ENCODE results near the gene TERB1. TPM values are rescaled to one million over a fixed set of nuclear protein-coding genes. Genes with fewer than 3 reads are reported as not detected.

The TERB1 gene
- polyA plus RNA-seq (ENCODE audit: insufficient read length in 12 of 12): not detected
- long read RNA-seq, donor 1: 0 reads
- long read RNA-seq, donor 2: 0 reads
- long read RNA-seq, donor 3: 0 reads
- long read RNA-seq, donor 4: 0 reads
- long read RNA-seq, donor 5: 0 reads
- long read RNA-seq, donor 6: 0 reads
- long read RNA-seq, donor 7: 0 reads
- long read RNA-seq, donor 8: 0 reads
- long read RNA-seq, donor 9: 0 reads
- long read RNA-seq, donor 10: 0 reads
- long read RNA-seq, donor 11: 0 reads

DNA sequence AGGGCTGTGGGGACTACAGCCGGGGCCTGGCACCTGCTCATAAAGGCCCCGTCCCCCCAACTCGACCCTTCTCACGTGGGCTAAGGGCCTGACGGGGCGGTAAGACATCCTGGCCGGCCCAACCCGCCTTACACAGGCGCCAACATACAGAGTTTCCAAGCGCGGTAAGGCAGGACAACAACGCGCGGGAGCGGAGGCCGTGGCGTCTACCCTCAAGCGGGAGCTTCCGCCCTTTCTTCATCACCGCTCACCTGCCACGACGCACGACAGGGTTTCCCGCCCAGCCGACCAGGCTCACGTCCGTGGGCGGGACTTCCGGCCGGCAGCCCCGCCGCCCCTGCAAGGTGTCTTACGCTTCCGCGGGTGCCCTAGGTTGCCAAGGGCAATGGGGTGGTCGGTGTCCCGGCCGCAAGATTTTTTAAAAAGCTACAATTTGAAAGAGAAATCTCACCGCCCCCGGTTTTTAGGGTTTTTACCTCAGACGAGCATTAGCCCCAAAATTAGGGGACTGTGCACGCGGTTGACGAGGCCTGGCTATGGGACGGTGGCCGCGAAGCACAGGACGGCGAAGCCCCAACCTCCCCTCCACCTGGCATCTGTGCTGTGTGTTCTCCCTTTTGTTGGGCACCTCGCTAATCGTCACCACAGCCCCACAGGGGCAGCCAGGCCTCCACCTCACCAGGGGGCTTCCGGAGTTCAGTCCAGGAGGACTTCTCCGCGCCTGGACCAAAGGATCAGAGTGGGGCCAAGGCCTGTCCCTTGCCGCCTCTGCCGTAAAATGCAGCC, at the start of gene TERB1:
Gene TERB1 (minus strand): TSS at position 265 of the 786 bp plus-strand sequence. CDS start 4,786 bp downstream, outside the sequence.
- no peak for DNase-seq

DNA sequence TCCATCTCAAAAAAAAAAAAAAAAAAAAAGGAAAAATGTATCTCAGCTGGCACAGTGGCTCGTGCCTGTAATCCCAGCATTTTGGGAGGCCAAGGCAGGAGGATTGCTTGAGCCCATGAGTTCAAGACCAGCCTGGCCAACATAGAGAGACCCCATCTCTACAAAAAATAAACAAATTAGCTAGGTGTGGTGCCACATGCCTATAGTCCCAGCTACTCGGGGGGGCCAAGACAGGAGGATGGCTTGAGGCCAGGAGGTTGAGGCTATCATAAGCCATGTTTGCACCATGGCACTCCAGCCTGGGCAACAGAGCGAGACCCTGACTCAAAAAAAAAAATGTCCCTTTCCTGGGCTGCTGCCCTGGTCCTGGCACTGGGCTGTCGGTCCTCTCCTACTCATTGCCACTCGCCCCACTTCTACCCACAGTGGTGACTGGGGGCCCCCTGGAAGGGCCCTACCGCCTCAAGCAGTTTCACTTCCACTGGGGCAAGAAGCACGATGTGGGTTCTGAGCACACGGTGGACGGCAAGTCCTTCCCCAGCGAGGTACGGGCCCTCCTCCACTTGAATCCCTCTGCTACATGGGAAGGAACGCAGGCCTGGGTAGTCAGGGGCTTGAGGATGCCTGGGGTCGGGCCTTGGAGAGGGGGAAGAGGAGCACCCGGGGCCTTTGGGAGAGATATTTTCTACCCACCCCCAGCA, 48.9 kb upstream of the TERB1 start:
- no peak for DNase-seq

- no peak for DNase-seq
These were observed 48.2 kb upstream of the TERB1 start for GRCh38 chr16:66849549-66849948.

- DNase-seq: no peak
These were observed 47.6 kb upstream of the TERB1 start for GRCh38 chr16:66849021-66849420.

DNA sequence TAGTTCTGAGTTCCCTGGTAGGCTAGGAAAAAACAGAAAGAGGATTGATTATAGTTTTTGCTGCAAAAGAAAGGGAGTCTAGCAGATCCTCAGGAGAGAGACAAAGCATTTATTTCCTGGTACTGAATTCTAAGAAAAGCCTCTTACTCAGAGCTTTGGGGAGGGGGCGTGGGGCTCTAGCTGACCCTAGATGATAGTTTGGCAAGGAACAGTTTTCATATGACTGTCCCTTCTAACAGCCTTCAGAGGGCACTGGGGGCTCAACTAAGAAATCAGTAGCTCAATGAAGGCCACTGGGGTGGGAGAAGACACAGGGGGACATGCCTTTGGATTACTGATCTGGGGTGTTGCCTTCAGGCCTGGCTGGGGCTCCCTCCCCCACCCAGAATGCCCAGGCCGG, 46.8 kb upstream of the TERB1 start:
- DNase-seq: no peak

DNA sequence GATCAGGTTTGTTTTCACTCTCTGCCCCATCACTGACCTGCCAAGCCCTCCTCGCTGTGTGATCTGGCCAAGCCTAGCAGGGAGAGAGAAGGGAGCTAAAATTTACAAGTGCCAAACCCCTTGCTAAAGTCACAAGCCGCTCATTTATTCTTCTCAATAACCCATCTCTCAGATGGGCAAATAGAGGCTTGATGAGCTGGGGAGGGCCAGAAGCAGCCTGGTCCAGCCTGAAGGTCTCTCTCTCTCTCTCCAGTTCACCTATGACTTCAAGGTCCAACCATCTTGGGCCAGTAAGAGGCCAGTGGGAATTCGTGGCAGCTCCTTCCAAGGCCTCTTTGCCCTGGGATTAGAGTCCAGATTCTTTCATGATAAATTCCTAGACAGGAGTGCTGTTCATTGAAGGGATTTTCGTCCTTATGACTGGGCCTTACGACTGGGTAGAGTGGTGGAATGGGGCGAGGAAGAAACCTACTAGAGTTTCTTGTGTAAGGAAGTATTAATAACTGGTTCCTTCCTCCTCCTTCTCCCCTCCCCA, 46.2 kb upstream of the TERB1 start:
- DNase-seq: no peak

DNA sequence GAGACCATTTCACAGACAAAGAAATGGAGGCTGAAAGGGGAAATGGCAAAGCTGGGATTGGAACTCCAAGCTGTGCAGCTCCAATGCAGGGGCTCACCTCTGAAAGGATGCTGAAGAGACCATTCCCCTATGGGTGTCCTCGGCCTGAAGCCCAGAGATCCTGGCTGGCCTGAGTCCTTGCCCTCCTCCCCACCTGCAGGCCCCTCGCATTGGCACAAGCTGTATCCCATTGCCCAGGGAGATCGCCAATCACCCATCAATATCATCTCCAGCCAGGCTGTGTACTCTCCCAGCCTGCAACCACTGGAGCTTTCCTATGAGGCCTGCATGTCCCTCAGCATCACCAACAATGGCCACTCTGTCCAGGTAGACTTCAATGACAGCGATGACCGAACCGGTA, 45.4 kb upstream of the TERB1 start:
- no peak for DNase-seq

DNA sequence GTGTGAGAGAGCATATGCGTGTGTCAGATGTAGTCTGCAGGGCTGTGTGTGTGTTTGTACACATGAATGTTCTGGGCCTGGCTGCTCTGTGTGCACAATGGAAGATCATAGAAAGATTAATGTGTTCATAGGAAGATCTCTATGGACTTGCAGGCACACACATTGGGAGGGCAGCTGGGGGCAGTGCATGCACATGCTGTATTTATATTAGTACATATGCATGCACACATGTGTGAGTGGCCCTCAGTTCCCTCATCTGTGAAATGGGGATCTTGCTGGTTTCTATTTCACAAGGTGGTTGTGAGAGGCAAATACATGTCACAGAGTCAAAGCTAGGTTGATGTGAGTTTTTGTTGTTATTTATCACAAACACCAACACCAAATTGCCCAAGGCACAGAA, 44.9 kb upstream of the TERB1 start:
- no peak for DNase-seq

DNA sequence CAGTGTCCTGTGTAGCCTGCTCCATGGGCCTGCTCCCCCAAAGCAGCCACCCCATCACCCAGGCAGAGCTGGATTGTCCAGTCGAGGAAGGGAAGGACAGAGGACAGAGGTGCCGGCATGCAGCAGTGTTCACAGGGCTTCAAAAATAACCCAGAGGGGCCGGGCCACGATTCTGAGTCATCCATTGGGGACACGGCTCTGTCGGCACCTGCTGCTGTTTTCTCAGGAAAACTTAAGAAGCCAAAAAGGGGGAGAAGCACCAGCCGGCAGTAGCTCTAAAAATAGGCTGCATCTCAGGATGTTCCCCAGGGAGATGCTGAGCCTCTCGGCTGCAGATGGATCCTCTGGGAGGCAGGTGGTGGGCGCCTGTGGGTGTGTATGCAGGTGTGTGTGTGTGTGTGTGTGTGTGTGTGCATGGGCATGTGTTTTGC, 44.4 kb upstream of the TERB1 start:
- DNase-seq: no peak

DNA sequence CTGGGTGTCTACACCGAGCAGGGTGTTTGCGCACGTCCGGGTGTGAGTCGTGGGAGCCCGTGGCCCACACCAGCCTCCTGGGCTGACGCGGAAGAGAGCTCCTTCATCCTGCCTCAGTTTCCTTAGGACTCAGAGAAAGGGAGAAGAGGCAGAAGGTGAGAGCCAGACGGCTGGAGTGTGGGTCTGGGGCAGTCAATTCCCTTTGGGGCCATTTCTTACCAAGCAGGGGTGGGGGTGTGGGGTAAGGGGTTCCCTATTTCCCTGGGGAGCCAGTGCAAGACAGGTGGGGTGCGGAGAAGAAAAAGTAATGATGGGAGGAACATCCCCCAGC, 43.7 kb upstream of the TERB1 start:
- DNase-seq: no peak

- no peak for DNase-seq
These were observed 43.1 kb upstream of the TERB1 start, which contains the start of gene CA7 for GRCh38 chr16:66844342-66845079. Gene CA7, plus strand, starts transcription at chr16:66844414. Its CDS starts 74 bp downstream, at chr16:66844488.

DNA sequence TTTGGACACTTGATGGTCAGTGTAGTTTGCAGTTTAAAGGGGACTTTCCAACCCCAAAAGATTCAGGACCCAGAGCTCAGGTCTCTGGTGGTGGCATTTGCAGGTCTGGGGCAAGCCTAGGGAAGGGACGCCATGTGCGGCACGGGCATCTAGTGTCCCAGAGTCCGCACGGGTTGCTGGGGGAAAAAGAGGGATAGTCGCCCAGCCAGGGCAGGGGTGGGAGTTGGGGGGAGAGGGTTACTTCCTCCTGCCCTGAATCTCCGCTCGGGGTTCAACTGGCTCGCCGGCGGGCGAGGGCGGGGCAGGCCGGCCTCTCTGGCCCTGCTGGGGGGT, 42.6 kb upstream of the TERB1 start:
- DNase-seq: no peak

- DNase-seq: no peak
These were observed 41.8 kb upstream of the TERB1 start for GRCh38 chr16:66843191-66843590.

DNA sequence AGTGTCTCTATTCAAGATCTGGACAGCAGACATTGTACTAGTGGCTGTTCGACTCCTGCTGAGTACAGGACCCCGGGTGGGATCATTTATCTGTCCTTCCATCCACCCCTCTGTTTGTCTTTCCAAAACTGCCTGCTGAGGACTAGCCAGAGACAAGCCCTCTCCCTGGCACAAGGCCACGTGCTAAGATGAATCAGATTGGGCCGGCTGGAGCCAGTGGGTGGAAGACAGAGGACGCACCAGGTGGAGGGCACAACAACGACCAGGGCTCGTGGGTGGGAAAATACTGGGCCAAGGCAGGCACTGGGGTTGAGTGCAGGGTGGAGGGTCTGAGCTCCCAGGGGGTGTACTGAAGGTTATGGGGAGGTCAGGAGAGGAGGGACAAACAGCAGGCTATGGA, 41.4 kb upstream of the TERB1 start:
- DNase-seq: no peak

DNA sequence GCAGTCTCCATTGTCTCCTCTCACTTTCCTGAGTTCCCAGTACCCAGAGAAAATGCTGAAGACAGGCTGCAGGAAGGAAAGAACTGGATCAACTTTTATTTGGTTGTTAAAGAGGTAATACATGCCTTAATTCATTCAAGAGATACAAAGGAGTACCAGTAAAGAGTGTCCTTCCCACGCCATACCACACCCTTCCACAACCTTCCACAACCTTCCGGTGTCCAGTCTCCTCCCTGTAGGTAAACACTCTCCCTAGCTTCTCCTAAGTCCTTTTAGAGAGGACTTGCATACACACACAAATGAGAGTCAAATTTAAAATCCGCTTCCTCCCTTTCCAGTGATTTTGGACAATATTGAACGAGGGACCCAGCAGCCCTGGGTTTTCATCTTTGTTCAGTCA, 40.0 kb upstream of the TERB1 start:
- DNase-seq: no peak

DNA sequence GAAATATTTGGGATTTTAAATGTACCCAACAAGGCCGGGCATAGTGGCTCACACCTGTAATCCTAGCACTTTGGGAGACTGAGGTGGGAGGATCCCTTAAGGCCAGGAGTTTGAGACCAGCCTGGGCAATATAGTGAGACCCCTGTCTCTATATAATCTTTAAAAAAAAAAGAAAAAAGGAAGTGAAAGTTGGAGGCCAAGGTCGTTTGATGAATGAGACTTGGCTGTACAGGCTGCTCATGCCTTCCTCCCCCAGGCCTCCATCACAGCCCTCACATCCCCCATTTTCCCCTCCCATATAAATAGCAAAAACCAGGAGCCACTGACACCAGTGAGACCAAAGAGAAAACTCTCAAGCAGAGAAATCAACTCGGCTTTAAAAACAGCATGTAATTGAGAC, 39.5 kb upstream of the TERB1 start:
- DNase-seq: no peak

DNA sequence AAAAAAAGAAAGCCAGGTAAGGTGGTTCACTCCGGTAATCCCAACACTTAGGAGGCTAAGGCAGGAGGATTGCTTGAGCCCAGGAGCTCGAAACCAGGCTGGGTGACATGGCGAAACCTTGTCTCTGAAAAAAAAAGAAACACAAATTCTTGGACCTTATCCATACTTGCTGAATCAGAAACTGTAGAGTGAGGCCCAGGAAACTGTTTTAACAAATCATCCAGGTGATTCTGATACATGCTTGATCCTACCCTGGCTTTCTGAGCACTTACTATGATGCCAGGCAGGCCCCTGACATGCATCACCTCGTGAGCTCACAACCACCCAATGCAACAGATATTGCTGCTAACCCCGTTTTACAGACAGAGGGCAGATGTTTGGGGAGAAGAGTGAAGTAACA, 33.4 kb upstream of the TERB1 start:
- DNase-seq: no peak

DNA sequence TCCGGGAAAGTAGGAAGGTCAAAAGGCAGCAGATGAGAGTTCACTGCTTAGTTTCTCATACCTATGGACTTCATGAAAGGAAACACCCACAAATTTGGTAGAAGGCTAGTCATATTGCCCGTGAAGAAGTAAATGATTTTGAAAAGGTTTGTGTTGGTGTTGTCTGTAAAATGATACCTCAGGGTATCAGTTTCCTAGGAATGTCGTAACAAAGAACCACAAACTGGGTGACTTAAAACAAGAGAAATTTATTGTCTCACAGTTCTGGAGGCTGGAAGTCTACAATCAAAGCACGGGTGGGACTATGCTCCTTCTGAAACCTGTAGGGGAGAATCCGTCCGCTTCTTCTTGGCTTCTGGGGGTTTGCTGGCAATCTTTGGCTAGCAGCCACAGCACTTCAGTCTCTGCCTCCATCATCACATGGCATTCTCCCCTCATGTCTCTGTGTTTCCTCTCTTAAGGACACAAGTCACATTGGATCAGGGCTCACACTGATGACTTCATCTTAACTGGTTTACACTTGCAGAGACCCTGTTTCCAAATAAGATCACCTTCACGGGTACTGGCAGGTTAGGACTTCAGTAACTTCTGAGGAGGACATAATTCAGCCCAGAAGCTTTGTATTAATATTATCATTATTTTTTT, 31.4 kb upstream of the TERB1 start:
- DNase-seq: no peak

- DNase-seq: no peak
These were observed 30.8 kb upstream of the TERB1 start for GRCh38 chr16:66832190-66832589.

DNA sequence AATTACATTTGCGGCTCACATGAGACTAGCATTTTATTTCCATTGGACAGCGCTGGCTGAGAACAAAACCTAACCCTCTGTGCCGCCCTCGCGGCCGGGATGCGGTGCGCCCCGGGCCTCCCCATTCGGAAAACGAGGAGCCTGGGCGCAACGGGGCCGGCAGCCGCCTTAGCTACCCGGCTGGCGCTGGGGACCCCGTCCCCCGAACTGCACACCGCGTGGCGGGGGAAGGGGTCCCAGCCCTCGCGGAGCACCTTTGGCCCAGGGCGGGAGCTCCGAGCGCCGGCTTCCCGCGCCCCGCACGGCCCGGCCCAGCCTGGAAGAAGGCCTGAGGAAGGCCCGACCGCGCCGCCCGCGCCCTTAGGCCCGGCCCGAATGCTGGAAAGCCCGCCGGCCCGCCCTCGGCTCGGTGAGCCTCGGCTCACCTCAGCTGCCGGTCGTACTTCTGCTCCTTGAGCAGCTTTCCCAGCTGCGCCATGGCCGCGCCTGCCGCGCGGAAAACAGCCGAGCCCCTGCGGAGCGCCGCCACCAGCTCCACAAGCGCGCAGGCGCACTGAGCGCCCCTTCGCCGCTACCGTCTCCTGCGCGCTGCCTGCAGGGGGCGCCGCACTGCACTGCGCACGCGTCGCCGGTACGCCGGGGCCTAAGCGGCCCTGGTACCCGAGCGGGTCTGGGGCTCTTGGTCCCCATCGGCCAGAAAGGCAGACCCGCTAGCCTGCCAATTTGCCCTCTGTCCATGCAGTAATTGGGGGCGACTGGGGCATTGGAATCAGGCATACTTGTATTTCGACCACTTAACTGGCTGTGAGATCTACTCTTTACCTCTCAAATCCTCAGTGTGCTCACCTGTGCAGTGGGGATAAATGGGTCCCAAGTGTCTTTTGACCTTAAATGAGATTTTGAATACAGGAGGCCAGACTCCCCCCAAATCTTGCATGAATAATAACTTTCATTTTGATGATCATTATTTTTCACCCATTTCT, 29.3 kb upstream of the TERB1 start, which contains the start of gene NAE1:
Gene NAE1 (minus strand): TSS at position 555 of the 983 bp plus-strand sequence. CDS start 77 bp downstream, at position 478.
- DNase-seq: peak; percentile 92
